Liver (tissue), 9 donors: Measurements from ENCODE around the gene INHBC. TPM values are rescaled to one million over a fixed set of nuclear protein-coding genes. Genes with fewer than 3 reads are reported as not detected.

Experiments
- DNase-seq: peaks from one replicate; pipeline ENCODE4 v3.0.0-alpha.2; 2017; ENCODE audit warnings: low spot score
- H3K27ac ChIP-seq, 2 donors: one replicate each; pipeline ENCODE4 v1.7.0; 2013; ENCODE audit warnings: inconsistent platforms in 2 of 2, low read length in 2 of 2, control low read depth in 1 of 2, low read depth in 1 of 2, mild to moderate bottlenecking in 1 of 2
- H3K27me3 ChIP-seq, 4 donors: one replicate each; pipeline versions ENCODE4 v1.6.1 to v1.7.0; 2013; ENCODE audit warnings: low read length in 3 of 4, inconsistent platforms in 1 of 4, mild to moderate bottlenecking in 1 of 4, moderate library complexity in 1 of 4; ENCODE audit not compliant: control insufficient read depth in 4 of 4, insufficient read depth in 4 of 4
- H3K36me3 ChIP-seq, 4 donors: one replicate each; pipeline versions ENCODE4 v1.6.1 to v1.7.0; 2013; ENCODE audit warnings: low read length in 3 of 4, mild to moderate bottlenecking in 3 of 4, low read depth in 1 of 4, moderate library complexity in 1 of 4; ENCODE audit not compliant: control insufficient read depth in 4 of 4, insufficient read depth in 3 of 4
- H3K4me1 ChIP-seq, 4 donors: one replicate each; pipeline versions ENCODE4 v1.6.1 to v1.7.0; 2013; ENCODE audit warnings: low read length in 3 of 4, mild to moderate bottlenecking in 3 of 4, moderate library complexity in 1 of 4; ENCODE audit not compliant: control insufficient read depth in 4 of 4, insufficient read depth in 4 of 4
- H3K4me3 ChIP-seq, 3 donors: one replicate each; pipeline versions ENCODE4 v1.6.1 to v1.7.0; 2013; ENCODE audit warnings: low read length in 3 of 3, control low read depth in 1 of 3, low read depth in 1 of 3, mild to moderate bottlenecking in 1 of 3
- H3K9ac ChIP-seq, 2 donors: one replicate each; pipeline ENCODE4 v1.7.0; 2013; ENCODE audit warnings: low read length in 2 of 2, mild to moderate bottlenecking in 2 of 2, moderate library complexity in 2 of 2, control low read depth in 1 of 2, low read depth in 1 of 2
- H3K9me3 ChIP-seq, 4 donors: one replicate each; pipeline versions ENCODE4 v1.6.1 to v1.7.0; 2013; ENCODE audit warnings: low read length in 3 of 4; ENCODE audit not compliant: control insufficient read depth in 4 of 4
- CTCF ChIP-seq: fragments of 150-350 bp; IDR thresholded peaks from 2 replicates; pipeline ENCODE4 v1.5.1; 2017; ENCODE audit warnings: improper control_type of control experiment, low read depth, low read length; ENCODE audit not compliant: missing input control
- EGR1 ChIP-seq, 2 donors: IDR thresholded peaks; 2 replicates each; pipeline ENCODE4 v1.6.1; 2016 to 2018; ENCODE audit warnings: antibody characterized with exemption in 2 of 2, low read depth in 2 of 2
- FOXA1 ChIP-seq: IDR thresholded peaks from 2 replicates; pipeline ENCODE4 v1.6.1; 2016; ENCODE audit warnings: antibody characterized with exemption
- GABPA ChIP-seq, 2 donors: IDR thresholded peaks in 1 of 2; conservative IDR thresholded peaks in 1 of 2; 2 replicates each; pipeline ENCODE4 v1.6.1; 2016; ENCODE audit warnings: antibody characterized with exemption in 2 of 2, mild to moderate bottlenecking in 1 of 2, moderate library complexity in 1 of 2
- HNF4A ChIP-seq, 2 donors: conservative IDR thresholded peaks; 2 replicates each; pipeline ENCODE4 v1.6.1; 2016; ENCODE audit warnings: antibody characterized with exemption in 2 of 2, mild to moderate bottlenecking in 2 of 2
- HNF4G ChIP-seq: IDR thresholded peaks from 2 replicates; pipeline ENCODE4 v1.6.1; 2016; ENCODE audit warnings: antibody characterized with exemption
- JUND ChIP-seq, 2 donors: IDR thresholded peaks; 2 replicates each; pipeline ENCODE4 v1.6.1; 2016; ENCODE audit warnings: antibody characterized with exemption in 2 of 2
- NR2F2 ChIP-seq: IDR thresholded peaks from 2 replicates; pipeline ENCODE4 v1.6.1; 2016; ENCODE audit warnings: antibody characterized with exemption
- RAD21 ChIP-seq, 2 donors: IDR thresholded peaks; 2 replicates each; pipeline ENCODE4 v1.6.1; 2016; ENCODE audit warnings: antibody characterized with exemption in 2 of 2, mild to moderate bottlenecking in 2 of 2
- REST ChIP-seq: IDR thresholded peaks from 2 replicates; pipeline ENCODE4 v1.6.1; 2016; ENCODE audit warnings: antibody characterized with exemption, mild to moderate bottlenecking
- SP1 ChIP-seq: IDR thresholded peaks from 2 replicates; pipeline ENCODE4 v1.6.1; 2018; ENCODE audit warnings: antibody characterized with exemption, mild to moderate bottlenecking
- YY1 ChIP-seq: IDR thresholded peaks from 2 replicates; pipeline ENCODE4 v1.6.1; 2016; ENCODE audit warnings: antibody characterized with exemption, mild to moderate bottlenecking
- ZBTB33 ChIP-seq: IDR thresholded peaks from 2 replicates; pipeline ENCODE4 v1.6.1; 2016; ENCODE audit warnings: antibody characterized with exemption
- WGBS: extraction: QIAGEN DNeasy Blood & Tissue Kit; methylation state at CpG from one replicate; pipeline ENCODE4 v1.1.7; 2013; 5-methylcytosine and 5-hydroxymethylcytosine counted together
- polyA plus RNA-seq, 2 donors: library from polyadenylated mRNA; stranded (reverse) in 1 of 2; unstranded in 1 of 2; fragments of 200-250 nt in 1 of 2; fragments of >200 nt in 1 of 2; fragmentation: Nextera tagmentation in 1 of 2; extraction: Ambion mirVana in 1 of 2; gene quantifications; one replicate each; pipeline versions ENCODE4 v1.2.1 to v1.2.3, GENCODE V29; 2013 to 2015
- total RNA-seq, 2 donors: library from RNA; depleted of rRNA; stranded (reverse); fragments of >200 nt; gene quantifications; one replicate each; pipeline ENCODE4 v1.2.3, GENCODE V29; 2014
- TF ChIP-seq, protein P1 (sequence below): IDR thresholded peaks from 2 replicates; pipeline ENCODE4 v1.6.1; 2016; ENCODE audit warnings: antibody characterized with exemption
- donor health status: healthy.
- donor health status: healthy.
- donor health status: healthy.
- donor health status: healthy.
- donor health status: healthy.

The INHBC gene
- total and polyA plus RNA-seq, 4 donors, result 2.8 to 134 (median 86.7) TPM

- TF ChIP-seq RAD21 (IDR thresholded peaks at IDR 0.05), result no peak
- TF ChIP-seq HNF4A (conservative IDR thresholded peaks at IDR 0.05), result no peak
- TF ChIP-seq JUND (IDR thresholded peaks at IDR 0.05), result no peak
- no peak for TF ChIP-seq REST
- Histone ChIP-seq H3K27ac (no peak overlapping the region), H3K4me3 (no peak overlapping the region), H3K9me3 (no peaks in the 10 kb centered on the region), H3K27me3 (no peaks in the 10 kb centered on the region), H3K4me1 (no peaks in the 10 kb centered on the region), H3K36me3 (peaks cover 16 to 47% (median 29%) of the 10 kb centered on the region in 4 donors), H3K9ac (no peak overlapping the region)
- 95% methylated on average over 9 of the region's 9 CpGs for WGBS
- DNase-seq, result no peak
These were observed 63.5 kb downstream of the INHBC start for GRCh38 chr12:57498132-57498502.

DNA sequence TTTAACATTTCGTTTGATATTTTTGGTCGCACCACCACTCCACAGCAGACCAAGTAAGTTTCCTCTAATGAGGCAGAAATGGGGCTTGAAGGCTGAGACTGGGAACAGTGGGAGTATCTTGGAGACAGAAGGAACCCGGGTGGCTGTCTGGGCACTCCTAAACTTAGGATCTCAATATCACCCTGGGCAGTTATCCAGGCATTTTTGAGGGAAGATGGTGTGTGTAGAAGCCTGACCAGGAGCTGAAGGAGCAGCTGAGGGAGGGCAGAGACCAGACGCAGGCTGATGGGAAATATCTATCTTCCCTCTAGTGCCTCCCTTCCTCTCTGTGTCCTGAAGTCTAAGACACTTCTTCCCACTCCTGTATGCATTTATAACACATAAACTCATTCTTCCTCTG is 64.0 kb downstream of the INHBC start:
- WGBS, result 98% methylated on average over 4 of the region's 4 CpGs
- Histone ChIP-seq H3K27me3 (no peaks in the 10 kb centered on the region), H3K36me3 (peaks cover 16 to 51% (median 31%) of the 10 kb centered on the region in 4 donors), H3K9me3 (no peaks in the 10 kb centered on the region), H3K4me1 (no peaks in the 10 kb centered on the region), H3K4me3 (no peak overlapping the region), H3K9ac (no peak overlapping the region), H3K27ac (no peak overlapping the region)
- TF ChIP-seq EGR1 (IDR thresholded peaks at IDR 0.05; ENCODE audit: low read depth in 2 of 2) (no peak), RAD21 (IDR thresholded peaks at IDR 0.05) (no peak), YY1 (no peak), CTCF (no peak)
- TF ChIP-seq, protein P1, sequence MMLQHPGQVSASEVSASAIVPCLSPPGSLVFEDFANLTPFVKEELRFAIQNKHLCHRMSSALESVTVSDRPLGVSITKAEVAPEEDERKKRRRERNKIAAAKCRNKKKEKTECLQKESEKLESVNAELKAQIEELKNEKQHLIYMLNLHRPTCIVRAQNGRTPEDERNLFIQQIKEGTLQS, result no peak
- DNase-seq, result no peak

DNA sequence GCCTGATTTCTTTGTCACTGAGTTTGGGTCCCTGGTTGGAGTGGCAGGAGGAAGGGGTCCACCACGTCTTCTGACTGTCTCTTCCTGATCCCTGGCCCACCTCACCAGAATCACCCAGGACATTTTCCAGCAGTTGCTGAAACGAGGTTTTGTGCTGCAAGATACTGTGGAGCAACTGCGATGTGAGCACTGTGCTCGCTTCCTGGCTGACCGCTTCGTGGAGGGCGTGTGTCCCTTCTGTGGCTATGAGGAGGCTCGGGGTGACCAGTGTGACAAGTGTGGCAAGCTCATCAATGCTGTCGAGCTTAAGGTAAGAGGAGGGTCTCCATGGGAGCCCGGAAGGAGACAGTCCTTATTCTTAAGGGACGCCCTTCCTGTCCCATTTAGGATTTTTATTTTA is 65.6 kb downstream of the INHBC start:
- WGBS, result 97% methylated on average over 11 of the region's 11 CpGs
- no peaks in the 10 kb centered on the region for H3K9me3 ChIP-seq
- H3K36me3 ChIP-seq, result peaks cover 14 to 65% (median 35%) of the 10 kb centered on the region in 4 donors
- H3K27ac ChIP-seq, result no peak overlapping the region
- H3K27me3 ChIP-seq, result no peaks in the 10 kb centered on the region
- TF ChIP-seq GABPA (IDR thresholded peaks at IDR 0.05 in 1 of 2, conservative IDR thresholded peaks at IDR 0.05 in 1 of 2) (no peak), ZBTB33 (no peak), REST (no peak), FOXA1 (no peak), CTCF (no peak), HNF4G (no peak), RAD21 (IDR thresholded peaks at IDR 0.05) (no peak), YY1 (no peak), SP1 (no peak), JUND (IDR thresholded peaks at IDR 0.05) (no peak), NR2F2 (no peak)
- H3K4me1 ChIP-seq, result no peaks in the 10 kb centered on the region
- H3K9ac ChIP-seq, result no peak overlapping the region
- no peak overlapping the region for H3K4me3 ChIP-seq
- no peak for DNase-seq
